VCaP (cell line): Measurements from ENCODE around the gene TMEM117.

Experiments used
- H3K27ac ChIP-seq: fragments of 450-650 bp; 2 replicates; pipeline ENCODE4 v1.5.1; 2017
- CTCF ChIP-seq: fragments of 450-650 bp; conservative IDR thresholded peaks from 2 replicates; pipeline ENCODE4 v1.5.1; 2017; ENCODE audit warnings: mild to moderate bottlenecking, moderate library complexity

TMEM117 gene

GRCh38 chr12:44076871-44077270, 241.0 kb downstream of the TMEM117 start:
- TF ChIP-seq CTCF, result no peak
- H3K27ac ChIP-seq, result no peak overlapping the region

- H3K27ac ChIP-seq, result no peak overlapping the region
- TF ChIP-seq CTCF, result no peak
These were observed 241.4 kb downstream of the TMEM117 start for GRCh38 chr12:44077294-44077693.

GRCh38 chr12:44078273-44078672, 242.4 kb downstream of the TMEM117 start:
- no peak for TF ChIP-seq CTCF
- H3K27ac ChIP-seq, result no peak overlapping the region

GRCh38 chr12:44088647-44089046, 252.8 kb downstream of the TMEM117 start:
- H3K27ac ChIP-seq, result no peak overlapping the region
- no peak for TF ChIP-seq CTCF

GRCh38 chr12:44091948-44092606, 256.2 kb downstream of the TMEM117 start:
- no peak overlapping the region for H3K27ac ChIP-seq
- TF ChIP-seq CTCF, result no peak

GRCh38 chr12:44098786-44099185, 262.9 kb downstream of the TMEM117 start:
- no peak overlapping the region for H3K27ac ChIP-seq
- TF ChIP-seq CTCF, result no peak

GRCh38 chr12:44099486-44099885, 263.6 kb downstream of the TMEM117 start:
- H3K27ac ChIP-seq, result no peak overlapping the region
- TF ChIP-seq CTCF, result no peak
